Transverse colon (tissue), 4 donors: ENCODE measurements around the gene TNRC6C. TPM values are rescaled to one million over a fixed set of nuclear protein-coding genes. Genes with fewer than 3 reads are reported as not detected.

Experiments
- DNase-seq: peaks from one replicate; pipeline ENCODE4 v3.0.0-alpha.2; 2019
- H3K27ac ChIP-seq, 4 donors: fragments of 200-600 bp; sonication (generic); 2 replicates each; pipeline ENCODE4 v1.5.1; 2016 to 2018; ENCODE audit warnings: inconsistent platforms in 4 of 4
- H3K27me3 ChIP-seq: fragments of 200-600 bp; sonication (generic); 2 replicates; pipeline ENCODE4 v1.5.1; 2017; ENCODE audit warnings: inconsistent platforms
- H3K36me3 ChIP-seq, 4 donors: fragments of 200-600 bp; sonication (generic); 2 replicates each; pipeline ENCODE4 v1.5.1; 2017 to 2019; ENCODE audit warnings: inconsistent platforms in 4 of 4
- H3K4me1 ChIP-seq, 4 donors: fragments of 200-600 bp; sonication (generic); 2 replicates each; pipeline ENCODE4 v1.5.1; 2017 to 2020; ENCODE audit warnings: inconsistent platforms in 4 of 4
- H3K4me3 ChIP-seq, 4 donors: fragments of 200-600 bp; sonication (generic); 1 replicate in 1 of 4; 2 replicates in 3 of 4; pipeline versions ENCODE4 v1.5.1 to v1.6.1; 2017 to 2019; ENCODE audit warnings: inconsistent platforms in 4 of 4
- H3K9me3 ChIP-seq, 2 donors: fragments of 200-600 bp; sonication (generic); 2 replicates each; pipeline ENCODE4 v1.5.1; 2017 to 2019; ENCODE audit warnings: inconsistent platforms in 2 of 2
- CTCF ChIP-seq, 5 experiments: fragments of 200-600 bp in 3 of 5; fragments of 450-650 bp in 2 of 5; sonication (generic) in 3 of 5; IDR thresholded peaks; 1 replicate in 2 of 5; 2 replicates in 3 of 5; pipeline ENCODE4 v1.5.1; 2016 to 2017; ENCODE audit warnings: antibody characterized with exemption in 5 of 5, inconsistent platforms in 3 of 5, mild to moderate bottlenecking in 2 of 5, moderate library complexity in 1 of 5
- EP300 ChIP-seq: sonication (generic); formaldehyde crosslinking; IDR thresholded peaks from one replicate; pipeline ENCODE4 v1.6.1; 2017; ENCODE audit warnings: antibody characterized with exemption, low read depth
- POLR2A ChIP-seq: fragments of 450-650 bp; IDR thresholded peaks from one replicate; pipeline ENCODE4 v1.6.1; 2016; ENCODE audit warnings: antibody characterized with exemption, mild to moderate bottlenecking, moderate library complexity
- POLR2AphosphoS5 ChIP-seq, 3 donors: sonication (generic); formaldehyde crosslinking; IDR thresholded peaks; one replicate each; pipeline ENCODE4 v1.6.1; 2016; ENCODE audit warnings: antibody characterized with exemption in 3 of 3
- WGBS, 2 donors: methylation state at CpG; one replicate each; pipeline ENCODE4 v1.1.5; 2018; ENCODE audit warnings: low coverage in 1 of 2; 5-methylcytosine and 5-hydroxymethylcytosine counted together
- in situ Hi-C, 4 donors: fragments of 200-750 bp; cut with MboI; loops; one replicate each; pipeline versions ENCODE4 v1.15.0 to v1.15.1; 2017; ENCODE audit warnings: low sequenced_read_pairs in 3 of 4, low pct_ligation_motif_present in 1 of 4, low pct_unique_long_range_greater_than_20kb in 1 of 4
- intact Hi-C: fragments of 100-400 bp; cut with DNase I; formaldehyde crosslinking; loops from one replicate; pipeline ENCODE4 v1.15.1; 2023; ENCODE audit warnings: low total_unique reads
- total RNA-seq, 4 donors: library from RNA; depleted of rRNA; stranded (reverse); fragments of >200 nt; gene quantifications; one replicate each; pipeline ENCODE4 v1.1.0, GENCODE V29; 2016

TNRC6C gene
- total RNA-seq, 4 donors from 2014 or later, result 7.5 to 16.9 (median 9.9) TPM

GRCh38 chr17:78013683-78014467 is 55.4 kb downstream of the TNRC6C start:
- H3K9me3 ChIP-seq, result no peaks in the 10 kb centered on the region
- H3K27ac ChIP-seq, result no peak overlapping the region
- peaks cover 0 to 9% (median 3%) of the 10 kb centered on the region in 4 donors for H3K4me1 ChIP-seq
- in situ Hi-C loops (loop anchor here (10.0 to 25.0 kb wide), 4 partner anchors 239 to 477 kb away; no protein-coding TSS in a partner anchor), intact Hi-C loops (loop anchor here (5.0 kb wide), 1 partner anchor 472 kb away; no protein-coding TSS in a partner anchor)
- no peaks in the 10 kb centered on the region for H3K27me3 ChIP-seq
- WGBS, 2 donors, result 33 to 43% methylated on average over 4 of the region's 4 CpGs
- no peak for TF ChIP-seq EP300
- TF ChIP-seq CTCF (IDR thresholded peaks at IDR 0.05), result peak; percentile 67 to 79 (median 71)
- DNase-seq, result peak; percentile 48
- no peak overlapping the region for H3K4me3 ChIP-seq
- H3K36me3 ChIP-seq, result no peaks in the 10 kb centered on the region

- Histone ChIP-seq H3K27me3 (no peaks in the 10 kb centered on the region), H3K27ac (no peak overlapping the region), H3K9me3 (no peaks in the 10 kb centered on the region), H3K4me3 (no peak overlapping the region), H3K36me3 (no peaks in the 10 kb centered on the region), H3K4me1 (peaks cover 0 to 9% (median 3%) of the 10 kb centered on the region in 4 donors)
- in situ Hi-C loops (loop anchor here (5.0 to 25.0 kb wide), 6 partner anchors 240 to 477 kb away; no protein-coding TSS in a partner anchor), intact Hi-C loops (loop anchor here (5.0 kb wide), 1 partner anchor 472 kb away; no protein-coding TSS in a partner anchor)
- WGBS, 2 donors, result 94 to 100% methylated on average over 3 to 5 of the region's 5 CpGs
- TF ChIP-seq EP300 (no peak), CTCF (IDR thresholded peaks at IDR 0.05) (no peak), POLR2AphosphoS5 (IDR thresholded peaks at IDR 0.05) (no peak), POLR2A (no peak)
- no peak for DNase-seq
These were observed 56.1 kb downstream of the TNRC6C start for GRCh38 chr17:78014646-78015045.

GRCh38 chr17:78016852-78017251 is 58.3 kb downstream of the TNRC6C start:
- Histone ChIP-seq H3K36me3 (no peaks in the 10 kb centered on the region), H3K9me3 (no peaks in the 10 kb centered on the region), H3K27me3 (no peaks in the 10 kb centered on the region), H3K27ac (no peak overlapping the region), H3K4me3 (no peak overlapping the region), H3K4me1 (peaks cover 0 to 12% (median 3%) of the 10 kb centered on the region in 4 donors)
- intact Hi-C loops, result no loop called here
- no peak for DNase-seq
- in situ Hi-C loops, result loop anchor here (5.0 to 25.0 kb wide), 6 partner anchors 242 to 480 kb away; no protein-coding TSS in a partner anchor
- 88 to 100% methylated on average over 1 of the region's 1 CpG for WGBS, 2 donors
- TF ChIP-seq POLR2A, result no peak
- no peak for TF ChIP-seq POLR2AphosphoS5 (IDR thresholded peaks at IDR 0.05)
- no peak for TF ChIP-seq CTCF (IDR thresholded peaks at IDR 0.05)
- TF ChIP-seq EP300, result no peak

GRCh38 chr17:78019367-78019975 is 61.0 kb downstream of the TNRC6C start:
- in situ Hi-C loops (loop anchor here (5.0 to 25.0 kb wide), 6 partner anchors 245 to 482 kb away; no protein-coding TSS in a partner anchor), intact Hi-C loops (no loop called here)
- Histone ChIP-seq H3K4me3 (no peak overlapping the region), H3K27ac (peak overlapping the region in 2 of 4 donors; percentile 10 to 39), H3K4me1 (peaks cover 0 to 4% (median 0%) of the 10 kb centered on the region in 4 donors), H3K27me3 (no peaks in the 10 kb centered on the region), H3K36me3 (no peaks in the 10 kb centered on the region), H3K9me3 (no peaks in the 10 kb centered on the region)
- no peak for DNase-seq
- TF ChIP-seq EP300 (no peak), POLR2AphosphoS5 (IDR thresholded peaks at IDR 0.05) (no peak), POLR2A (no peak), CTCF (IDR thresholded peaks at IDR 0.05) (peak; percentile 49 to 63 (median 58))
